Immature natural killer cell (primary cell): ENCODE results near the gene ACSF2. TPM values are rescaled to one million over a fixed set of nuclear protein-coding genes. Genes with fewer than 3 reads are reported as not detected.

Source experiments
- DNase-seq, 3 donors: peaks; one replicate each; pipeline ENCODE4 v3.0.0; 2022; ENCODE audit warnings: mixed read lengths in 1 of 3
- H3K27ac Mint-ChIP-seq, 6 donors: one replicate each; pipeline ENCODE4 v1.8.0; 2020; ENCODE audit warnings: mixed read lengths in 6 of 6, mild to moderate bottlenecking in 5 of 6, inconsistent platforms in 4 of 6, moderate library complexity in 3 of 6
- H3K27me3 Mint-ChIP-seq, 3 donors: one replicate each; pipeline ENCODE4 v1.8.0; 2020 to 2021; ENCODE audit warnings: low read depth in 3 of 3, mild to moderate bottlenecking in 3 of 3, mixed read lengths in 3 of 3, moderate library complexity in 3 of 3, inconsistent platforms in 1 of 3
- H3K36me3 Mint-ChIP-seq, 3 donors: one replicate each; pipeline ENCODE4 v1.8.0; 2020; ENCODE audit warnings: mixed read lengths in 3 of 3, inconsistent platforms in 2 of 3, mild to moderate bottlenecking in 2 of 3
- H3K4me1 Mint-ChIP-seq, 2 donors: one replicate each; pipeline ENCODE4 v1.8.0; 2020; ENCODE audit warnings: inconsistent platforms in 2 of 2, mild to moderate bottlenecking in 2 of 2, mixed read lengths in 2 of 2, moderate library complexity in 1 of 2
- H3K4me3 Mint-ChIP-seq, 5 donors: one replicate each; pipeline ENCODE4 v1.8.0; 2020; ENCODE audit warnings: mild to moderate bottlenecking in 5 of 5, mixed read lengths in 5 of 5, inconsistent platforms in 3 of 5, moderate library complexity in 3 of 5
- H3K9me3 Mint-ChIP-seq, 6 donors: one replicate each; pipeline ENCODE4 v1.8.0; 2020; ENCODE audit warnings: mild to moderate bottlenecking in 6 of 6, mixed read lengths in 6 of 6, inconsistent platforms in 4 of 6, moderate library complexity in 3 of 6
- polyA plus RNA-seq, 3 donors: library from polyadenylated mRNA; unstranded; fragments of 300-500 nt; fragmentation: Illumina TruSeq; gene quantifications; one replicate each; pipeline ENCODE4 v1.2.3, GENCODE V29; 2021

The ACSF2 gene
- polyA plus RNA-seq, 3 donors from 2014 or later, result 4.8 to 11.1 (median 5.4) TPM

- Mint-ChIP-seq H3K27ac (no peak overlapping the region), H3K4me1 (no peaks in the 10 kb centered on the region), H3K36me3 (peaks cover 0 to 8% (median 4%) of the 10 kb centered on the region in 3 donors), H3K9me3 (no peaks in the 10 kb centered on the region), H3K4me3 (no peak overlapping the region), H3K27me3 (peaks cover 0 to 1% (median 0%) of the 10 kb centered on the region in 3 donors)
- no peak for DNase-seq
Observed at GRCh38 chr17:50452630-50453300, 26.7 kb downstream of the ACSF2 start.

- no peak overlapping the region for H3K27ac Mint-ChIP-seq
- no peak overlapping the region for H3K4me3 Mint-ChIP-seq
- peaks cover 0 to 8% (median 4%) of the 10 kb centered on the region in 3 donors for H3K36me3 Mint-ChIP-seq
- no peaks in the 10 kb centered on the region for H3K4me1 Mint-ChIP-seq
- DNase-seq, result no peak
- peaks cover 0 to 6% (median 0%) of the 10 kb centered on the region in 3 donors for H3K27me3 Mint-ChIP-seq
- H3K9me3 Mint-ChIP-seq, result no peaks in the 10 kb centered on the region
Observed at GRCh38 chr17:50453901-50454300, 27.9 kb downstream of the ACSF2 start.

- Mint-ChIP-seq H3K36me3 (peaks cover 0 to 4% (median 4%) of the 10 kb centered on the region in 3 donors), H3K9me3 (no peaks in the 10 kb centered on the region), H3K27ac (no peak overlapping the region), H3K4me3 (no peak overlapping the region), H3K4me1 (no peaks in the 10 kb centered on the region), H3K27me3 (peaks cover 0 to 7% (median 0%) of the 10 kb centered on the region in 3 donors)
- no peak for DNase-seq
Observed at GRCh38 chr17:50457621-50458020, 31.6 kb downstream of the ACSF2 start.

GRCh38 chr17:50458270-50458669 is 32.3 kb downstream of the ACSF2 start:
- H3K27me3 Mint-ChIP-seq, result peaks cover 0 to 7% (median 0%) of the 10 kb centered on the region in 3 donors
- no peaks in the 10 kb centered on the region for H3K4me1 Mint-ChIP-seq
- no peak overlapping the region for H3K27ac Mint-ChIP-seq
- DNase-seq, result no peak
- no peaks in the 10 kb centered on the region for H3K9me3 Mint-ChIP-seq
- peaks cover 0 to 4% (median 4%) of the 10 kb centered on the region in 3 donors for H3K36me3 Mint-ChIP-seq
- no peak overlapping the region for H3K4me3 Mint-ChIP-seq

DNA sequence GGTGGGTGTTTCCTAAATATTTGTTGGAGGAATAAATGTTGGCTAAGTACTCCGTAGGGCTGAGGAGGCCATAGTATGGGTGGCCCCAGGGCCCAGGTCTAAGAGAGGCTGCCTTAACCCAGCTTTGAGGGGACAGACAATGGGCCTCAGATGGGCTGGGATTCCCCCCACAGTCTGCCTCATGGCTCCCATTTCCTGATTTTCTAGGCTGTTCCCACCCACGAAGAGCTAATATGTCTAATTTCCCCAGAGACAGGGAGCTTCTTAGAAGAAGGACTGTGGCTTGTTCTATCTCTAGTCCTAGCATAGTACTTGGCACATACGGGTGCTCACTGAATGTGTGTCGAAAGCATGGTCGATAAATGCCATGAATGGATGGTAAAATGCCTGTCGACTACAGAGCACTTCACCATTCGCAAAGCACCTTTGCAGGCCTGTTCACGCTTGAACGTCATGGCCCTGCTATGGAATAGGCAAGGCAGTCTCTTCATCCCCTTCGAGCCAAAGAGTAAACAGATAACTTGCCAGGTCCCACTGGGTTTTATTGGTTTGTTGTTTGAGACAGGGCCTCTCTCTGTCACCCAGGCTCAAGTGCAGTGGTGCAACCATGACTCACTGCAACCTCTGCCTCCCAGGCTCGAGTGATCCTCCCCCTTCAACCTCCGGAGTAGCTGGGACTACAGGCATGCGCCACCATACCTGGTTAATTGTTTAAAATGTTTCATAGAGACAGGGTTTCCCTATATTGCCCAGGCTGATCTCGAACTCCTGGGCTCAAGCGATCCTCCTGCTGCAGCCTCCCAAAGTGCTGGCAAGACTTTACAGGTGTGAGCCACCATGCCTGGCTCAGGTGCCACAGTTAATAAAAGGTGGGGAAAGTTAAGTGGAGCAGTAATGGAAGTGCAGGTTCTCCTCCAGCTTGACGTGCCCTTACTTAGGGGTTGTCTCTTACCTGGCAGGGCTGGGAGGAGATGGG is 33.0 kb downstream of the ACSF2 start:
- no peak overlapping the region for H3K27ac Mint-ChIP-seq
- peaks cover 0 to 4% (median 0%) of the 10 kb centered on the region in 3 donors for H3K36me3 Mint-ChIP-seq
- no peak for DNase-seq
- no peaks in the 10 kb centered on the region for H3K9me3 Mint-ChIP-seq
- no peak overlapping the region for H3K4me3 Mint-ChIP-seq
- H3K4me1 Mint-ChIP-seq, result no peaks in the 10 kb centered on the region
- H3K27me3 Mint-ChIP-seq, result peaks cover 0 to 7% (median 0%) of the 10 kb centered on the region in 3 donors

DNA sequence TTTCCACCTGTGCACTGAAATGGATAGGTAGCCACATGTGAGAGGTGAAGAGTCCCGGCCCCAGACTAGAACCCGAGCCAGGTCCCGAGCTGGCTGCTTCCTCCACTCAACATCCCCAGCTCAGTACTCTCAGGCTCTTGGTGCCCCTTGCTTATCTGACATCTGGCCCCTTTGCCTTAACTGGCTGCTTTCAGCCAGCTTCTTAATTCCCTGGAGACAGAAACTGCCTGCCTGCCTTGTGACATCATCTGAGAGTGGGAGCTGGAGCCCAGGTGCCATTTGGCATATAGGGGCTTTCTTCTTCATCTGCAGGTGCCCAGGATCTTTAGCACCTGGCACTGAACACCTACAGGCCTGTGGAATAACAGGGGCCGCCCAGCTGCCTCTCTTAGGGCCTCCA is 33.7 kb downstream of the ACSF2 start:
- H3K4me3 Mint-ChIP-seq, result no peak overlapping the region
- H3K36me3 Mint-ChIP-seq, result peaks cover 0 to 4% (median 0%) of the 10 kb centered on the region in 3 donors
- H3K27me3 Mint-ChIP-seq, result peaks cover 0 to 6% (median 0%) of the 10 kb centered on the region in 3 donors
- no peaks in the 10 kb centered on the region for H3K4me1 Mint-ChIP-seq
- H3K9me3 Mint-ChIP-seq, result no peaks in the 10 kb centered on the region
- no peak for DNase-seq
- H3K27ac Mint-ChIP-seq, result no peak overlapping the region

GRCh38 chr17:50460831-50461526 is 35.0 kb downstream of the ACSF2 start:
- peaks cover 0 to under 1% (median 0%) of the 10 kb centered on the region in 3 donors for H3K36me3 Mint-ChIP-seq
- no peaks in the 10 kb centered on the region for H3K4me1 Mint-ChIP-seq
- DNase-seq, result no peak
- no peak overlapping the region for H3K4me3 Mint-ChIP-seq
- peaks cover 0 to 6% (median 0%) of the 10 kb centered on the region in 3 donors for H3K27me3 Mint-ChIP-seq
- H3K27ac Mint-ChIP-seq, result no peak overlapping the region
- no peaks in the 10 kb centered on the region for H3K9me3 Mint-ChIP-seq

DNA sequence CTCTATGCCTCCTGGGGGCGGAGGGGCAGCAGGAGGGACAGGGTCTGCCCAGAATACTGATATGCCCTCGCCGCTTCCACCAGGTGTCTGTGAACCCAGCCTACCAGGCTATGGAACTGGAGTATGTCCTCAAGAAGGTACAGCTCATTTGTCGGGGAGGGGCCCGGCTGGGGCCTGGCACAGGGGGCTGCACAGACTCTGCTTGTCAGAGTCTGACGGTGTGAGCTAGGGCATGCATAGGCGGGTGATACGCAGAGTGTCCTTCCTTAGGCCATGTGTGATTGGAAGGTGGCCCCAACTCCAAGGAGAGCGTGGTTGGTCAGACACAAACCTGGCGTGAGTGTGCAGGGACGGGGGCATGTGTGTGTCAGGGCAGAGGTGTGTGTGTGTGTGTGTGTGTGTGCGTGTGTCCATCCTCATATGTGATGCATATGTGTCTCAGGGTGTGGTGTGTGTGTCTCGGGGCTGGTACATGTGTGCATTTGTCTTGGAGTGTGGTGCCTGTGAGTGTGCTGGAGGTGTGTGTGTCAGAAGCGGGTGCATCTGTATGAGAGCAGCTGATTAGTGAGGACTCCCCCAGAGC is 35.6 kb downstream of the ACSF2 start:
- Mint-ChIP-seq H3K27me3 (peaks cover 0 to 9% (median 0%) of the 10 kb centered on the region in 3 donors), H3K27ac (peak overlapping the region in 1 of 6 donors; percentile 43), H3K4me1 (no peaks in the 10 kb centered on the region), H3K4me3 (no peak overlapping the region), H3K36me3 (no peaks in the 10 kb centered on the region), H3K9me3 (no peaks in the 10 kb centered on the region)
- no peak for DNase-seq

GRCh38 chr17:50462446-50462845 is 36.4 kb downstream of the ACSF2 start:
- Mint-ChIP-seq H3K27ac (no peak overlapping the region), H3K36me3 (no peaks in the 10 kb centered on the region), H3K4me3 (no peak overlapping the region), H3K4me1 (peaks cover 0 to 1% of the 10 kb centered on the region in 2 donors), H3K9me3 (peaks cover 0 to 2% (median 0%) of the 10 kb centered on the region in 6 donors), H3K27me3 (peaks cover 0 to 9% (median 0%) of the 10 kb centered on the region in 3 donors)
- no peak for DNase-seq

DNA sequence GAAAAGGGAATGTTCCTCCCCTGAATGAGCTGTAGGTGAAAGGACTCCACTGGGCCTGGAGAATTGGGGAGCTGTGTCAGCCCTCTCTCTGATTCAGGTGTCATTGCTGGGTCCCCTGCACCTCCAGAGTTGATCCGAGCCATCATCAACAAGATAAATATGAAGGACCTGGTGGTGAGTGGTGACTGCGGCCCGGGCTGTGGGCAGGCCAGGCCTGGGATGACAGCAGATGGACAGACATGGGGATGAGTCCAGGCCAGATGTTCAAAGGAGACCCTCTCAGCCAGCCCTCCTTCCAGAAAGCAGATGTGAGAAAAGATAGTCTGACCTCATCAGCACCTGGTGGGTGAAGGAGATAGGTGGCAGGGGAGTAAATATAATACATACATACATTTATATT is 38.1 kb downstream of the ACSF2 start:
- Mint-ChIP-seq H3K4me3 (no peak overlapping the region), H3K36me3 (no peaks in the 10 kb centered on the region), H3K9me3 (peaks cover 0 to 2% (median 0%) of the 10 kb centered on the region in 6 donors), H3K27ac (no peak overlapping the region), H3K4me1 (peaks cover 6 to 12% of the 10 kb centered on the region in 2 donors), H3K27me3 (peaks cover 0 to 8% (median 0%) of the 10 kb centered on the region in 3 donors)
- DNase-seq, result no peak

DNA sequence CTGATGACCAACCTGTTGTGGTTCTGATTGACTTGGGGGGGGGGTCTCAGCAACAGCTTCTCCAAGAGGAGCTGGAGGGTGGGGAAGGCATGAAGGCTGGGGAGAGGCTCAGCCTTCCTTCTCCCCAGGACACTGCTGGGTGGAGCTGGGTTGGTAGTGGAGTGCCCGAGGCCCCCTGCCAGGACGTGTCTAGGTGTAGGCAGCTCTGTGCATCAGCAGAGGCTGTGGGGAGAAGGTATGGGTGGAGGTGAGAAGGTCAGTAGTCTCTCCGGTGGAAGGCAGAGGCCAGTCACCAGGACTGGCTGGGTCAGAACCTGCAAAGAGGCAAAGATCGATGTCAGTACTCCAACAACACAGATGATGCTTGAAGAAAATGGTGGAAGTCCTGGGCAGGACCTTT is 38.7 kb downstream of the ACSF2 start:
- H3K9me3 Mint-ChIP-seq, result peaks cover 0 to 2% (median 0%) of the 10 kb centered on the region in 6 donors
- H3K27ac Mint-ChIP-seq, result no peak overlapping the region
- no peak for DNase-seq
- peaks cover 0 to 8% (median 0%) of the 10 kb centered on the region in 3 donors for H3K27me3 Mint-ChIP-seq
- H3K4me3 Mint-ChIP-seq, result no peak overlapping the region
- H3K4me1 Mint-ChIP-seq, result peaks cover 6 to 12% of the 10 kb centered on the region in 2 donors
- H3K36me3 Mint-ChIP-seq, result no peaks in the 10 kb centered on the region

DNA sequence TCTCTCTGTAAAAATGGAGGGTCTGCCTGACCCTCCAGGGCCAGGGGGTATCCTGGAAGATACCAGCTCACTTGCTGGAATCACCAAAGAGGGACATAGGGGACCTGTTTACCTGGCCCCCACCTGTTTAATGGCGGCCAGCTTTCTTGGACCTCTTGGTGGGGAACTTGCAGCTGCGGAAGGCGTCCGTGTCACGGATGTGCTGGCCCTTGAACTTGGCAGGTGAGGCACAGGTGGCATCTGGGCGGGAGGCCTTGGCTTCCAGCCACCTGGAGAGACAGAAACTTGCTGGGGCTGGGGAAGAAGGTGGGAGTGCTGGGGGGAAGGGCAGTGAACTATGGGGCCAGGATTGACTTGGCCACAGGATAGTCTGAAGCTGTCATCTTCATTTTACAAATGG is 39.2 kb downstream of the ACSF2 start:
- peaks cover 0 to 2% (median 0%) of the 10 kb centered on the region in 6 donors for H3K9me3 Mint-ChIP-seq
- H3K27me3 Mint-ChIP-seq, result peaks cover 0 to 10% (median 3%) of the 10 kb centered on the region in 3 donors
- H3K4me1 Mint-ChIP-seq, result peaks cover 6 to 12% of the 10 kb centered on the region in 2 donors
- H3K36me3 Mint-ChIP-seq, result no peaks in the 10 kb centered on the region
- no peak overlapping the region for H3K27ac Mint-ChIP-seq
- no peak for DNase-seq
- H3K4me3 Mint-ChIP-seq, result no peak overlapping the region

- Mint-ChIP-seq H3K9me3 (peaks cover 0 to 2% (median 0%) of the 10 kb centered on the region in 6 donors), H3K4me3 (no peak overlapping the region)
Observed at GRCh38 chr17:50465635-50466034, 39.6 kb downstream of the ACSF2 start.

More at GRCh38 chr17:50465635-50466034, 39.6 kb downstream of the ACSF2 start:
- peaks cover 0 to 10% (median 5%) of the 10 kb centered on the region in 3 donors for H3K27me3 Mint-ChIP-seq
- peaks cover 0 to under 1% (median 0%) of the 10 kb centered on the region in 3 donors for H3K36me3 Mint-ChIP-seq
- H3K4me1 Mint-ChIP-seq, result peaks cover 6 to 12% of the 10 kb centered on the region in 2 donors
- no peak overlapping the region for H3K27ac Mint-ChIP-seq
- no peak for DNase-seq
